OCI-LY7 (cell line): ENCODE results near the gene ZNF574. TPM values are rescaled to one million over a fixed set of nuclear protein-coding genes. Genes with fewer than 3 reads are reported as not detected.
A peak's percentile ranks its signal among the peaks of the same experiment; 100 is the strongest.

Experiments used
- BruUV-seq: library from RNA; stranded (reverse); fragments of 400-500 nt; replicated peaks from 2 replicates; lab custom pipeline; 2021; lab: Mats Ljungman, UMichigan
- CTCF ChIA-PET: fragments of 300-600 bp; sonication (Branson Sonifier 250); formaldehyde crosslinking; loops from one replicate; lab custom pipeline; 2022; ENCODE audit warnings: antibody characterized with exemption; ENCODE audit not compliant: unreplicated experiment; lab: Charles Lee
- POLR2A ChIA-PET: fragments of 300-600 bp; sonication (Branson Sonifier 250); formaldehyde crosslinking; loops from one replicate; lab custom pipeline; 2022; ENCODE audit warnings: antibody characterized with exemption; lab: Charles Lee
- DNase-seq: peaks from one replicate; pipeline ENCODE4 v3.0.0-alpha.2; 2015; ENCODE audit warnings: low spot score
- H2AFZ ChIP-seq: fragments of 200-600 bp; sonication (generic), shearing (Covaris generic); 2 replicates; pipeline ENCODE4 v1.6.1; 2014; ENCODE audit warnings: mild to moderate bottlenecking, antibody characterized with exemption, low read length, moderate library complexity
- H3K27ac ChIP-seq: fragments of 200-600 bp; sonication (generic); 2 replicates; pipeline ENCODE4 v1.5.1; 2014; ENCODE audit warnings: mixed run types, low read depth, mild to moderate bottlenecking, moderate library complexity, low read length, inconsistent platforms; ENCODE audit not compliant: poor library complexity, severe bottlenecking
- H3K36me3 ChIP-seq: fragments of 200-600 bp; sonication (generic); 2 replicates; pipeline ENCODE4 v1.6.1; 2014; ENCODE audit warnings: mild to moderate bottlenecking, antibody characterized with exemption, low read length, moderate library complexity, mixed read lengths; ENCODE audit not compliant: insufficient read depth
- H3K4me1 ChIP-seq: fragments of 200-600 bp; sonication (generic); 2 replicates; pipeline ENCODE4 v1.5.1; 2014; ENCODE audit warnings: mild to moderate bottlenecking, low read length; ENCODE audit not compliant: insufficient read depth, poor library complexity, severe bottlenecking
- H3K4me2 ChIP-seq: fragments of 200-600 bp; sonication (generic); 2 replicates; pipeline ENCODE4 v1.6.1; 2014; ENCODE audit warnings: mild to moderate bottlenecking, low read length
- H3K4me3 ChIP-seq: fragments of 200-600 bp; sonication (generic); 2 replicates; pipeline ENCODE4 v1.5.1; 2014; ENCODE audit warnings: mild to moderate bottlenecking, low read depth, low read length; ENCODE audit not compliant: poor library complexity, severe bottlenecking
- H3K79me2 ChIP-seq: fragments of 200-600 bp; sonication (generic); 2 replicates; pipeline ENCODE4 v1.6.1; 2016; ENCODE audit warnings: low read depth, mild to moderate bottlenecking, low read length, moderate library complexity, mixed read lengths; ENCODE audit not compliant: insufficient read depth
- H3K9me2 ChIP-seq: fragments of 200-600 bp; sonication (generic); 2 replicates; pipeline ENCODE4 v1.6.1; 2016; ENCODE audit warnings: mild to moderate bottlenecking, low read length, mixed read lengths; ENCODE audit not compliant: insufficient read depth
- H3K9me3 ChIP-seq: fragments of 200-600 bp; sonication (generic); 2 replicates; pipeline ENCODE4 v1.6.1; 2014; ENCODE audit warnings: mild to moderate bottlenecking, mixed run types, low read length, mixed read lengths
- H4K20me1 ChIP-seq: fragments of 200-600 bp; sonication (generic); 2 replicates; pipeline ENCODE4 v1.6.1; 2014; ENCODE audit warnings: mild to moderate bottlenecking, antibody characterized with exemption, low read length, moderate library complexity, mixed read lengths; ENCODE audit not compliant: insufficient read depth
- CTCF ChIP-seq: fragments of 200-600 bp; sonication (generic); conservative IDR thresholded peaks from 2 replicates; pipeline ENCODE4 v1.5.1; 2014; ENCODE audit warnings: mild to moderate bottlenecking, antibody characterized with exemption, low read length, moderate library complexity, mixed read lengths
- EZH2phosphoT487 ChIP-seq: fragments of 200-600 bp; sonication (generic); IDR thresholded peaks from 2 replicates; pipeline ENCODE4 v1.6.1; 2018; ENCODE audit warnings: low read depth, borderline replicate concordance, mild to moderate bottlenecking, mixed run types, antibody characterized with exemption, low read length, moderate library complexity, mixed read lengths
- intact Hi-C: fragments of 100-400 bp; cut with micrococcal nuclease; formaldehyde crosslinking; loops from one replicate; pipeline ENCODE4 v1.10.0; 2022; ENCODE audit not compliant: unreplicated experiment
- total RNA-seq, 2 experiments: library from RNA; depleted of rRNA in 1 of 2; stranded (reverse); fragments of >200 nt in 1 of 2; shearing (Covaris generic) in 1 of 2; gene quantifications; 2 replicates each; pipeline ENCODE4 v1.2.3, GENCODE V29; 2014 to 2022

ZNF574 gene
- total RNA-seq, 2 experiments from 2014 or later, result 14.5 to 29.3 TPM

GRCh38 chr19:42115219-42115618 lies 39.3 kb downstream of the ZNF574 start:
- peak; percentile 58 for DNase-seq

GRCh38 chr19:42115705-42116104 lies 39.7 kb downstream of the ZNF574 start:
- no peaks in the 10 kb centered on the region for H4K20me1 ChIP-seq
- H3K9me2 ChIP-seq, result no peaks in the 10 kb centered on the region
- no peak overlapping the region for H2AFZ ChIP-seq
- peak overlapping the region; percentile 97 for H3K27ac ChIP-seq
- H3K4me3 ChIP-seq, result peak overlapping the region; percentile 59
- peaks cover 82% of the 10 kb centered on the region for H3K36me3 ChIP-seq
- peaks cover 91% of the 10 kb centered on the region for H3K4me1 ChIP-seq
- peaks cover 11% of the 10 kb centered on the region; the same call in 1 of the 2 replicates for H3K79me2 ChIP-seq
- no peaks in the 10 kb centered on the region for H3K9me3 ChIP-seq
- peak; percentile 53 for DNase-seq
- TF ChIP-seq EZH2phosphoT487, result no peak
- TF ChIP-seq CTCF, result no peak
- CTCF ChIA-PET, result interaction anchor here (1.8 kb wide), 1 partner anchor 17 kb away, joined by 8 read pairs; the partner anchor contains the start of gene POU2F2
- intact Hi-C loops, result no loop called here
- peak overlapping the region; percentile 89 for H3K4me2 ChIP-seq
- POLR2A ChIA-PET, result interaction anchor here (0.6 to 3.2 kb wide), 5 partner anchors 8 to 188 kb away, joined by 3 to 25 read pairs (median 6); partner anchors contain the start of gene POU2F2
- TSS peak; percentile 21 for BruUV-seq

More at GRCh38 chr19:42115219-42115618, 39.3 kb downstream of the ZNF574 start:
- H3K9me3 ChIP-seq, result no peaks in the 10 kb centered on the region
- CTCF ChIA-PET, result interaction anchor here (1.8 to 2.6 kb wide), 2 partner anchors 8 to 18 kb away, joined by 8 to 10 read pairs; partner anchors contain the start of gene POU2F2
- H3K79me2 ChIP-seq, result peaks cover 13% of the 10 kb centered on the region; the same call in 1 of the 2 replicates
- peak overlapping the region; percentile 59 for H3K4me3 ChIP-seq
- peaks cover 82% of the 10 kb centered on the region for H3K36me3 ChIP-seq
- peaks cover 91% of the 10 kb centered on the region for H3K4me1 ChIP-seq
- POLR2A ChIA-PET, result interaction anchor here (1.0 to 3.2 kb wide), 3 partner anchors 9 to 17 kb away, joined by 6 to 25 read pairs (median 17); partner anchors contain the start of gene POU2F2
- no TSS peak for BruUV-seq
- no peak for TF ChIP-seq EZH2phosphoT487
- TF ChIP-seq CTCF, result no peak
- no peak overlapping the region for H2AFZ ChIP-seq
- H3K9me2 ChIP-seq, result no peaks in the 10 kb centered on the region
- no peaks in the 10 kb centered on the region for H4K20me1 ChIP-seq
- peak overlapping the region; percentile 89 for H3K4me2 ChIP-seq
- peak overlapping the region; percentile 97 for H3K27ac ChIP-seq
- intact Hi-C loops, result no loop called here
